ENCODE data around the gene FGD4. TPM values are rescaled to one million over a fixed set of nuclear protein-coding genes. Genes with fewer than 3 reads are reported as not detected.

The FGD4 gene
- total and polyA plus RNA-seq, 2 donors (not counting 3 experiments of a cell fraction or from before 2014, with no cell fraction given) = 6.6 to 44.7 TPM

GRCh38 chr12:32515137-32515873 is 115.9 kb downstream of the FGD4 start:
- TF ChIP-seq CTCF (IDR thresholded peaks at IDR 0.05; ENCODE audit: extremely low read depth in 1 of 2, insufficient read depth in 1 of 2, low read depth in 1 of 2, low read length in 2 of 2) (no peak), FOS (IDR thresholded peaks at IDR 0.05; ENCODE audit: borderline replicate concordance, insufficient read depth, low read length) (no peak), POLR2A (IDR thresholded peaks at IDR 0.05; ENCODE audit: low read depth, low read length) (no peak), GATA2 (IDR thresholded peaks at IDR 0.05; ENCODE audit: insufficient read depth, insufficient read length, low read depth, low read length) (no peak), POLR2AphosphoS5 (IDR thresholded peaks at IDR 0.05; ENCODE audit: insufficient read depth, low read depth, low read length) (no peak), MYC (IDR thresholded peaks at IDR 0.05; ENCODE audit: low read depth, low read length) (no peak), EZH2 (IDR thresholded peaks at IDR 0.05; ENCODE audit: borderline replicate concordance, low read depth, low read length, severe bottlenecking) (no peak), JUN (IDR thresholded peaks at IDR 0.05; ENCODE audit: borderline replicate concordance, insufficient read depth, insufficient read length, low read depth) (no peak), MAX (IDR thresholded peaks at IDR 0.05; ENCODE audit: insufficient read depth, insufficient read length) (no peak)
- Histone ChIP-seq H3K36me3 (ENCODE audit: control insufficient read depth in 2 of 2, extremely low read depth in 1 of 2, insufficient read depth in 2 of 2, low read length in 2 of 2) (no peaks in the 10 kb centered on the region), H3K9me3 (replicated peaks; ENCODE audit: control insufficient read depth, insufficient read depth, low read length) (no peaks in the 10 kb centered on the region), H3K4me1 (ENCODE audit: control insufficient read depth, extremely low read depth, insufficient read depth, low read length) (no peaks in the 10 kb centered on the region), H3K4me3 (replicated peaks in 1 of 3; ENCODE audit: insufficient read depth in 1 of 3, low read depth in 1 of 3, low read length in 3 of 3) (no peak overlapping the region), H3K79me2 (ENCODE audit: control insufficient read depth, insufficient read depth, low read length) (peaks cover 2% of the 10 kb centered on the region), H3K9ac (replicated peaks; ENCODE audit: extremely low read depth, insufficient read depth, low read length) (no peak overlapping the region), H3K27me3 (ENCODE audit: control insufficient read depth in 2 of 2, insufficient read depth in 2 of 2, low read length in 2 of 2) (no peaks in the 10 kb centered on the region), H2AFZ (ENCODE audit: low read depth, low read length) (no peak overlapping the region), H4K20me1 (replicated peaks; ENCODE audit: control insufficient read depth, extremely low read depth, insufficient read depth, low read length) (no peaks in the 10 kb centered on the region), H3K4me2 (ENCODE audit: insufficient read depth, low read length) (no peak overlapping the region), H3K9me1 (replicated peaks; ENCODE audit: control insufficient read depth, extremely low read depth, insufficient read depth, low read length) (no peaks in the 10 kb centered on the region), H3K27ac (ENCODE audit: insufficient read depth, low read depth, low read length) (no peak overlapping the region)
- ChIA-PET CTCF (interaction anchor here (0.6 to 1.8 kb wide), 6 partner anchors 10 to 34 kb away, joined by 3 to 9 read pairs (median 3); no protein-coding TSS in a partner anchor), POLR2A (no interaction called here)
- intact Hi-C loops (cut with micrococcal nuclease) = no loop called here
- no TSS peak for BruUV-seq (replicated peaks)
- no peak for DNase-seq (ENCODE audit: low read depth, low spot score)
- dilution Hi-C loops (cut with MboI; ENCODE audit: extremely low pct_ligation_motif_present, low sequenced_read_pairs) = no loop called here
- FAIRE-seq = no peak

Data from endothelial cell of umbilical vein (primary cell).